ENCODE data around the gene HSBP1L1.

Gene HSBP1L1

GRCh38 chr18:79917853-79918614, 46.4 kb upstream of the HSBP1L1 start:
- Histone ChIP-seq H3K4ac (ENCODE audit: low read depth, low read length) (no peak overlapping the region), H2BK15ac (replicated peaks; ENCODE audit: low read depth) (no peak overlapping the region), H3K27me3 (ENCODE audit: insufficient read depth, low read length, poor library complexity) (no peaks in the 10 kb centered on the region), H3K4me2 (ENCODE audit: low read length) (no peak overlapping the region), H2BK5ac (ENCODE audit: low read length) (no peak overlapping the region), H2AK5ac (ENCODE audit: low read length) (no peak overlapping the region), H3K4me3 (ENCODE audit: low read length) (no peak overlapping the region), H3K79me2 (ENCODE audit: control insufficient read depth, insufficient read depth, low read length) (no peaks in the 10 kb centered on the region), H4K5ac (ENCODE audit: low read length) (no peak overlapping the region), H3K9ac (ENCODE audit: low read length) (no peak overlapping the region), H3K36me3 (ENCODE audit: control insufficient read depth, insufficient read depth, low read length) (no peaks in the 10 kb centered on the region), H3K56ac (ENCODE audit: low read length) (no peak overlapping the region), H3K18ac (ENCODE audit: low read length) (no peak overlapping the region), H2BK120ac (ENCODE audit: low read depth, low read length) (no peak overlapping the region), H4K8ac (ENCODE audit: low read depth, low read length) (no peak overlapping the region), H3K79me1 (ENCODE audit: low read length) (no peaks in the 10 kb centered on the region), H3K27ac (ENCODE audit: low read depth, low read length) (no peak overlapping the region), H3K4me1 (ENCODE audit: control insufficient read depth, low read depth, low read length) (no peaks in the 10 kb centered on the region), H3K23ac (ENCODE audit: low read length) (no peak overlapping the region)
- WGBS (ENCODE audit: extremely low coverage, insufficient coverage, low lambda C conversion rate) = 100% methylated on average over 1 of the region's 25 CpGs
- no peak for DNase-seq

GRCh38 chr18:79918615-79919011, 45.8 kb upstream of the HSBP1L1 start:
- no peak overlapping the region for H3K23ac ChIP-seq (ENCODE audit: low read length)
- H3K18ac ChIP-seq (ENCODE audit: low read length) = no peak overlapping the region
- H3K4me1 ChIP-seq (ENCODE audit: control insufficient read depth, low read depth, low read length) = no peaks in the 10 kb centered on the region
- no CpG with 5 or more reads among the region's 20 CpGs for WGBS (ENCODE audit: extremely low coverage, insufficient coverage, low lambda C conversion rate)
- no peaks in the 10 kb centered on the region for H3K79me2 ChIP-seq (ENCODE audit: control insufficient read depth, insufficient read depth, low read length)
- no peak overlapping the region for H2BK15ac ChIP-seq (replicated peaks; ENCODE audit: low read depth)
- H3K9ac ChIP-seq (ENCODE audit: low read length) = no peak overlapping the region
- H4K8ac ChIP-seq (ENCODE audit: low read depth, low read length) = no peak overlapping the region
- H3K36me3 ChIP-seq (ENCODE audit: control insufficient read depth, insufficient read depth, low read length) = no peaks in the 10 kb centered on the region
- DNase-seq = no peak
- no peak overlapping the region for H3K27ac ChIP-seq (ENCODE audit: low read depth, low read length)
- H2BK5ac ChIP-seq (ENCODE audit: low read length) = no peak overlapping the region
- no peaks in the 10 kb centered on the region for H3K79me1 ChIP-seq (ENCODE audit: low read length)
- H3K4me3 ChIP-seq (ENCODE audit: low read length) = no peak overlapping the region
- no peak overlapping the region for H3K4me2 ChIP-seq (ENCODE audit: low read length)
- no peaks in the 10 kb centered on the region for H3K27me3 ChIP-seq (ENCODE audit: insufficient read depth, low read length, poor library complexity)
- H3K4ac ChIP-seq (ENCODE audit: low read depth, low read length) = no peak overlapping the region
- no peak overlapping the region for H2AK5ac ChIP-seq (ENCODE audit: low read length)
- H2BK120ac ChIP-seq (ENCODE audit: low read depth, low read length) = no peak overlapping the region
- H4K5ac ChIP-seq (ENCODE audit: low read length) = no peak overlapping the region
- H3K56ac ChIP-seq (ENCODE audit: low read length) = no peak overlapping the region

GRCh38 chr18:79919089-79919488, 45.4 kb upstream of the HSBP1L1 start:
- Histone ChIP-seq H3K27ac (ENCODE audit: low read depth, low read length) (no peak overlapping the region), H3K4me1 (ENCODE audit: control insufficient read depth, low read depth, low read length) (no peaks in the 10 kb centered on the region), H3K4me2 (ENCODE audit: low read length) (no peak overlapping the region), H3K18ac (ENCODE audit: low read length) (no peak overlapping the region), H3K4me3 (ENCODE audit: low read length) (no peak overlapping the region), H4K8ac (ENCODE audit: low read depth, low read length) (no peak overlapping the region), H3K9ac (ENCODE audit: low read length) (no peak overlapping the region), H3K4ac (ENCODE audit: low read depth, low read length) (no peak overlapping the region), H3K23ac (ENCODE audit: low read length) (no peak overlapping the region), H2BK15ac (replicated peaks; ENCODE audit: low read depth) (no peak overlapping the region), H3K79me1 (ENCODE audit: low read length) (no peaks in the 10 kb centered on the region), H3K56ac (ENCODE audit: low read length) (no peak overlapping the region), H2BK5ac (ENCODE audit: low read length) (no peak overlapping the region), H2AK5ac (ENCODE audit: low read length) (no peak overlapping the region), H4K5ac (ENCODE audit: low read length) (no peak overlapping the region), H3K79me2 (ENCODE audit: control insufficient read depth, insufficient read depth, low read length) (no peaks in the 10 kb centered on the region), H3K27me3 (ENCODE audit: insufficient read depth, low read length, poor library complexity) (no peaks in the 10 kb centered on the region), H2BK120ac (ENCODE audit: low read depth, low read length) (no peak overlapping the region), H3K36me3 (ENCODE audit: control insufficient read depth, insufficient read depth, low read length) (no peaks in the 10 kb centered on the region)
- DNase-seq = no peak
- WGBS (ENCODE audit: extremely low coverage, insufficient coverage, low lambda C conversion rate) = no CpG with 5 or more reads among the region's 19 CpGs

DNA sequence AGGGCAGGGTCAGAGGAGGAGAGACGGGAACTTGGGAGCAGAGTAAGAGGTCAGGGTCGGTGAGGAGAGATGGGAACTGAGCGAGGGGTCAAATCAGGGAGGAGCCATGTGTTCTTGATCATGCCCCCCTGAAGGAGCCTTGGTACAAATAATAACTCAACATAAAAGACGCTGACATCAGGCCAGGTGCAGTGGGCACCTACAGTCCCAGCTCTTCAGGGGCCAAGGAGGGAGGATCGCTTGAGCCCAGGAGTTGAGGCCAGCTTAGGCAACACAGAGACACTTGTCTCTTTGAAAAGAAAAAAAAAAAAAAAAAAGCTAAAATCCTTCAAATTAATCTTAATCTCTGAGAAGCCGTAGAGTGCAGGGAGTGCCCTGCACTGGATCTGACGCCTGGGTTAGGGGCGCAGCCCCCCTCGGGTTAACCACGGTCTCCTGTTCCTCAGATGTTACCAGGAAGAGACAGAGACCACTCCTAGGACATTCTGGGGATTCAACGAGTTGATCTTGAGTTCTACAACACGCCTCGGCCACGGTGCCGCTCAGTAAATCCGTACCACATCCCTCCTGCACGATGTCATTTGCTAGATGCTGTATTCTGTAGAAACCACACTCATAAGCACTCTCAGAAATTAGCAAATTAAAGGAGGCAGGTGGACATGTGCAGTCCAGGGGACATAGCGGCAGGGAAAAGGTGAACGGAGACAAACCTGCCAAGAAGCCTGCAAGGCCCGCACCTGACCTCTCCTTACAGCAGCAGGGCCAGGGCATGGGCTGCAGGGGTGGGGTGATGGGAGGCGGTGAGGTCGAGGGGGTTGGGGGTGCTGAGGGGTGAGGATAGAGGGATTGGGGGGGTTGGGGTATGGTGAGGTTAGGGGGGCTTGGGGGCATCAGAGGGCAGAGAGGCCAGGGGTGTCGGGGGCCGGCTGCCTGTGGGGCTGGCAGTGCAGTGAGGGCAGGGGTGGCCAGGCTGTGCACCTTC, 42.2 kb upstream of the HSBP1L1 start:
- H3K36me3 ChIP-seq (ENCODE audit: control insufficient read depth, insufficient read depth, low read length) = no peaks in the 10 kb centered on the region
- H3K18ac ChIP-seq (ENCODE audit: low read length) = no peak overlapping the region
- WGBS (ENCODE audit: extremely low coverage, insufficient coverage, low lambda C conversion rate) = no CpG with 5 or more reads among the region's 24 CpGs
- H3K79me2 ChIP-seq (ENCODE audit: control insufficient read depth, insufficient read depth, low read length) = no peaks in the 10 kb centered on the region
- no peak overlapping the region for H4K8ac ChIP-seq (ENCODE audit: low read depth, low read length)
- no peak overlapping the region for H2BK15ac ChIP-seq (replicated peaks; ENCODE audit: low read depth)
- H4K5ac ChIP-seq (ENCODE audit: low read length) = no peak overlapping the region
- no peak overlapping the region for H2AK5ac ChIP-seq (ENCODE audit: low read length)
- H3K27ac ChIP-seq (ENCODE audit: low read depth, low read length) = no peak overlapping the region
- H2BK5ac ChIP-seq (ENCODE audit: low read length) = no peak overlapping the region
- no peaks in the 10 kb centered on the region for H3K27me3 ChIP-seq (ENCODE audit: insufficient read depth, low read length, poor library complexity)
- no peak overlapping the region for H2BK120ac ChIP-seq (ENCODE audit: low read depth, low read length)
- no peaks in the 10 kb centered on the region for H3K4me1 ChIP-seq (ENCODE audit: control insufficient read depth, low read depth, low read length)
- no peak overlapping the region for H3K9ac ChIP-seq (ENCODE audit: low read length)
- DNase-seq = no peak
- no peak overlapping the region for H3K56ac ChIP-seq (ENCODE audit: low read length)
- no peak overlapping the region for H3K23ac ChIP-seq (ENCODE audit: low read length)
- no peak overlapping the region for H3K4me3 ChIP-seq (ENCODE audit: low read length)
- no peak overlapping the region for H3K4me2 ChIP-seq (ENCODE audit: low read length)
- no peaks in the 10 kb centered on the region for H3K79me1 ChIP-seq (ENCODE audit: low read length)
- H3K4ac ChIP-seq (ENCODE audit: low read depth, low read length) = no peak overlapping the region

DNA sequence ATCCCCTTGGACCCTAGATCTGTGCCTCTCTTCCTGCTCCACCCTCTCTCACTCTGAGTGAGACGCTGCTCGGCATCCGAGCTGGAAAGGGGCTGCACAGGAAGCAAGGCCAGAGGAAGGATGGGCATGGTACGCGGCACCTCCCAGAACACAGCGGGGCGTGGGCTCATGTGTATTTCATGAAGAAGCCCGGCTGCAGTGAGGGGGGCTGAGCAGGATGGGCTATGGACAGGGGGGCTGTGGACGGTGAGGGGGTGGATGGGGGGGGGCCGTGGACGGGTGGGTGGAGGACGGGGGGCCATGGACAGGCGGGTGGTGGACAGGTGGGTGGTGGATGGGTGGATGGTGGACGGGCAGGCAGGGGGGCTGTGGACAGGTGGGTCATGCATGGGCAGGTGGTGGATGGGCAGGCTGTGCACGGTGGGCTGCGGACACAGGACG, 41.5 kb upstream of the HSBP1L1 start:
- no peaks in the 10 kb centered on the region for H3K79me1 ChIP-seq (ENCODE audit: low read length)
- no peak overlapping the region for H3K4me3 ChIP-seq (ENCODE audit: low read length)
- no peak overlapping the region for H3K18ac ChIP-seq (ENCODE audit: low read length)
- no CpG with 5 or more reads among the region's 17 CpGs for WGBS (ENCODE audit: extremely low coverage, insufficient coverage, low lambda C conversion rate)
- H2BK120ac ChIP-seq (ENCODE audit: low read depth, low read length) = no peak overlapping the region
- H3K79me2 ChIP-seq (ENCODE audit: control insufficient read depth, insufficient read depth, low read length) = no peaks in the 10 kb centered on the region
- H2AK5ac ChIP-seq (ENCODE audit: low read length) = no peak overlapping the region
- H3K23ac ChIP-seq (ENCODE audit: low read length) = no peak overlapping the region
- no peak overlapping the region for H2BK5ac ChIP-seq (ENCODE audit: low read length)
- H4K8ac ChIP-seq (ENCODE audit: low read depth, low read length) = no peak overlapping the region
- no peaks in the 10 kb centered on the region for H3K27me3 ChIP-seq (ENCODE audit: insufficient read depth, low read length, poor library complexity)
- no peak overlapping the region for H2BK15ac ChIP-seq (replicated peaks; ENCODE audit: low read depth)
- H3K4ac ChIP-seq (ENCODE audit: low read depth, low read length) = no peak overlapping the region
- no peaks in the 10 kb centered on the region for H3K36me3 ChIP-seq (ENCODE audit: control insufficient read depth, insufficient read depth, low read length)
- H3K56ac ChIP-seq (ENCODE audit: low read length) = no peak overlapping the region
- no peak overlapping the region for H3K27ac ChIP-seq (ENCODE audit: low read depth, low read length)
- H3K9ac ChIP-seq (ENCODE audit: low read length) = no peak overlapping the region
- no peak overlapping the region for H3K4me2 ChIP-seq (ENCODE audit: low read length)
- H4K5ac ChIP-seq (ENCODE audit: low read length) = no peak overlapping the region
- no peaks in the 10 kb centered on the region for H3K4me1 ChIP-seq (ENCODE audit: control insufficient read depth, low read depth, low read length)
- no peak for DNase-seq
